Coronary artery (tissue), 2 donors: ENCODE data around the gene SCAPER.

Experiments used
- DNase-seq: peaks from one replicate; pipeline ENCODE4 v3.0.0-alpha.2; 2017; ENCODE audit warnings: low spot score
- H3K27ac ChIP-seq, 2 donors: fragments of 200-600 bp; sonication (generic); one replicate each; pipeline ENCODE4 v1.5.1; 2016 to 2019
- H3K4me3 ChIP-seq: fragments of 200-600 bp; sonication (generic); 2 replicates; pipeline ENCODE4 v1.5.1; 2016; ENCODE audit warnings: mild to moderate bottlenecking, moderate library complexity
- TF ChIP-seq, protein P1 (sequence below): fragments of 200-600 bp; sonication (generic); IDR thresholded peaks from one replicate; pipeline ENCODE4 v1.5.1; 2019; ENCODE audit warnings: antibody characterized with exemption

SCAPER gene

GRCh38 chr15:76347482-76348055 is 557.6 kb downstream of the SCAPER start:
- TF ChIP-seq, protein P1, sequence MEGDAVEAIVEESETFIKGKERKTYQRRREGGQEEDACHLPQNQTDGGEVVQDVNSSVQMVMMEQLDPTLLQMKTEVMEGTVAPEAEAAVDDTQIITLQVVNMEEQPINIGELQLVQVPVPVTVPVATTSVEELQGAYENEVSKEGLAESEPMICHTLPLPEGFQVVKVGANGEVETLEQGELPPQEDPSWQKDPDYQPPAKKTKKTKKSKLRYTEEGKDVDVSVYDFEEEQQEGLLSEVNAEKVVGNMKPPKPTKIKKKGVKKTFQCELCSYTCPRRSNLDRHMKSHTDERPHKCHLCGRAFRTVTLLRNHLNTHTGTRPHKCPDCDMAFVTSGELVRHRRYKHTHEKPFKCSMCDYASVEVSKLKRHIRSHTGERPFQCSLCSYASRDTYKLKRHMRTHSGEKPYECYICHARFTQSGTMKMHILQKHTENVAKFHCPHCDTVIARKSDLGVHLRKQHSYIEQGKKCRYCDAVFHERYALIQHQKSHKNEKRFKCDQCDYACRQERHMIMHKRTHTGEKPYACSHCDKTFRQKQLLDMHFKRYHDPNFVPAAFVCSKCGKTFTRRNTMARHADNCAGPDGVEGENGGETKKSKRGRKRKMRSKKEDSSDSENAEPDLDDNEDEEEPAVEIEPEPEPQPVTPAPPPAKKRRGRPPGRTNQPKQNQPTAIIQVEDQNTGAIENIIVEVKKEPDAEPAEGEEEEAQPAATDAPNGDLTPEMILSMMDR = no peak
- H3K4me3 ChIP-seq = no peak overlapping the region
- H3K27ac ChIP-seq = no peak overlapping the region
- no peak for DNase-seq

DNA sequence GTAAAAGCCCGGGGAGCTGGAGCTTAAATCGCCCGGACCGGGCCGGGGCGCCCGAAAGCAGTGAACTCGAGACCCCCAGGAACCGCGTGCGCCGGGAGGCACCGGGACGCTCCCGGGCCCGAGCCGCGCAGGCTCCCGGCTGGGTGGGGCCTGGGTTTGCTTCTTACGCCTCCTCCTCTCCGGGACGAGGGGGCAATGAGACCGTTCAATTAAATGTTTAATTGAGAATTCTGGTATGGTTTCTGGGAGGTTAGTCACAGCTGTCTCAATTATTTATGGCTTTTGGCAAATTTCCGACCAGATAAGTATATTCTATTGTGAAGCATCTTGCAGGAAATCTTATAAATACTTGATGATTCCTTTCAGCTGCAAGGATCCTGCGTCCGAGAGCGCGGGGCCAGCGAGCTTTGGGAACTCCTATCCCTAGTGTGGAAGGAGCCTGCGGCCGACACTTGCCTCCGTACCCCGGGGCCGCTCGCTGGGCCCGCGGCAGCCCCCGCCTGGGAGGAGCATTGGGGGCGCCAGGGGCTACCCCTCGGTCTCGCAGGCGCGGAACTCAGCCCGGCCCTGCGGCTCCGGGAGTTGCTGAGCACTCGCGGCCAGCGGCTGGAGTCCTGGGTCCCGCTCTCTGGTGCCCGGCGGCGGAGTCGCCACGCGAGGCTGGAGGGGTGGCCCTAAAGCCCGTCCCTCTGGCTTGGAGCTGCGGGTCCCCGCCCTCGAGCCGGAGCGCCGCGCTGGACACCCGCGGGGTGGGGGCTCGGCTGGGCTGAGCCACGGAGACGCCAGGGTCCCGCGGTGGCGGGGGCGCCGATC is 558.3 kb downstream of the SCAPER start:
- TF ChIP-seq, protein P1 = no peak
- peak overlapping the region; percentile 66 for H3K4me3 ChIP-seq
- H3K27ac ChIP-seq = no peak overlapping the region
- no peak for DNase-seq

GRCh38 chr15:76345880-76346668 is 559.1 kb downstream of the SCAPER start:
- TF ChIP-seq, protein P1 = no peak
- no peak overlapping the region for H3K27ac ChIP-seq
- peak overlapping the region; percentile 66 for H3K4me3 ChIP-seq

DNA sequence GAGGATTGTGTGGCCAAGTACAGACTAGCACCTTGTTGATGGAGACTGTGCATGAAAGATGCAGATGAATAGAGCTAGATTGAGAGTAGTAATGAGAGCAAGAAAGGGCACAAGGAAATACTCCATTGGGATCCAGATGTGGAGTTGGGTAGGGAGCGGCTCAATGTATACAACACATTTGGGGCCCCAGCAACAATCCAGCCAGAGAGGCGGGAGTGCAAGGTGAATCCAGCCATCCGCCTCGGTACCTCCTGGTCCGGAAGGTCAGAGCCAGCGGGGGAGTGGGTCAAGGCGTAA is 559.6 kb downstream of the SCAPER start:
- peak overlapping the region; percentile 66 for H3K4me3 ChIP-seq
- TF ChIP-seq, protein P1 = no peak
- H3K27ac ChIP-seq = no peak overlapping the region
- no peak for DNase-seq

More at GRCh38 chr15:76345880-76346668, 559.1 kb downstream of the SCAPER start:
- no peak for DNase-seq

DNA sequence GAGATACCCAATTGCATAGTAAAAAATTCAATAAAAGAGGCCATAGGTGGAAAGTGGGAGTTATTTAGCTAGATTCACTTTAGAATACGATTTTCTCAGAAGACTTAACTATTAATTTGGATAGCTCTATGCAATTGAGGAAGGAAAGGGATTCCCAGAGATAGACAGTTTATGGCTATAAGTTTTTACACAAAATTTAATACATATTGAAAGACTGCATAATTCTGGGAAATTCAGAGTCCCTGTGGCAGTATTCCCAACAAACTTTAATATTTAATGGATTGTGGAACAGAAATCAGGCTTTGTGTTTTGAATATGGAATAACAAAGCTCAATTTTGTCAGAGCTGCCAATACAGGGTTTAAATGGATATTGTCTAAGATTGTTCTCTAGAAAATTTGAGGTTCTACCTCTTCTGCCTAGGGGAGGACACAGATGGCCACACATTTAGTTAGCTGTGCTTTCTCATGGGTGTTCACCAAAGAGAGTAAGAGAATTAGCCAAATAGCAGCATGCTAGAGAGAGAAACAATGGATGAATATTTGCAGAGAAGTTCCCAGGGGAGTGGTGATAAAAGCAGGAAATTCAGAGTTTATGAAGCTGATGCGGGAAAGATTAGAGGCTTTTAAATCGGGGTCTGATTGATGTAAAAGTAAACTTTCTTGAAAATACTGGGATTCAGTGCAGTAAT is 560.1 kb downstream of the SCAPER start:
- Histone ChIP-seq H3K27ac (no peak overlapping the region), H3K4me3 (no peak overlapping the region)
- no peak for DNase-seq
- TF ChIP-seq, protein P1 = no peak

DNA sequence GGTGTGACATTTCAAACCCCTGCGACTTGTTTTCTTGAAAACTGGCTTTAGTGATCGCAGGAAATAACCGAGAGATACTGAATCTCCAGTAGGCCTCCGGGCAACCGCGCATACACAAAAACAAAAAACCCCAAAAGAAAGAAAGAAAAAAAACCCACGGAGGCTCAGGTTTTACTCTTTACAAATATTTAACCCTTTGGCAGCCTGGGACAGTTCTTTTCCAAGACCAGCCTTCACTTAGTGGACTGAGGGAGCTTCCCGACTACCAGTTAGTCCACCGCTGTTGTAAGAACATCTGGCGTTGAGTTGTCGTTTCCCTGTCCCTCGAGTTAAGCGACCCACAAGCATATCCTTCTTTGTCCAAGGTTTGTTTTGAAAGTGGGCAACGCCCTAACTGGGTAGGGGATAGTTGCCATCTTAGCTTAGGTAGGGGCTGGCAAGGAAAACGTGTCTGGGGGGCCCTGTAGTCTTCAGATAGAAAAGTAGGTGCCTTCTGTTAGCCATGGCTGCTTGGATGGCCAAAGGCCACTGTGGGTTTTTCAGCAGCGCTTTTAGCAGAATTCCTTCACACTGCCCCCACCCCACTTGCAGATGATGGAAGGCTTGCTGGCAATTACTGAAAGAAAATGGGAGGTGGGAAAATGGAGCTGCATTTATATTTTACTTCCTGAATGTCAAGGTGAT is 561.7 kb downstream of the SCAPER start:
- H3K4me3 ChIP-seq = no peak overlapping the region

More for the DNA sequence above, 561.7 kb downstream of the SCAPER start:
- no peak overlapping the region for H3K27ac ChIP-seq
- TF ChIP-seq, protein P1 = no peak
- no peak for DNase-seq
